ENCODE data around the gene FRYL.

Gene FRYL

GRCh38 chr4:48570646-48571220 is 209.3 kb downstream of the FRYL start:
- TF ChIP-seq CTCF (IDR thresholded peaks at IDR 0.05; ENCODE audit: low read depth, low read length) = no peak
- peaks cover 66% of the 10 kb centered on the region for H3K36me3 ChIP-seq
- H3K27me3 ChIP-seq (ENCODE audit: insufficient read depth, low read depth, severe bottlenecking) = no peaks in the 10 kb centered on the region
- no peak overlapping the region for H3K4me3 ChIP-seq (ENCODE audit: low read depth, low read length)
- H3K9me3 ChIP-seq (ENCODE audit: severe bottlenecking) = no peaks in the 10 kb centered on the region
- DNase-seq = no peak
- no peak overlapping the region for H3K27ac ChIP-seq

- H3K27ac ChIP-seq = no peak overlapping the region
- H3K36me3 ChIP-seq = peaks cover 57% of the 10 kb centered on the region
- no peak overlapping the region for H3K4me3 ChIP-seq (ENCODE audit: low read depth, low read length)
- no peaks in the 10 kb centered on the region for H3K27me3 ChIP-seq (ENCODE audit: insufficient read depth, low read depth, severe bottlenecking)
- no peak for DNase-seq
- TF ChIP-seq CTCF (IDR thresholded peaks at IDR 0.05; ENCODE audit: low read depth, low read length) = no peak
- no peaks in the 10 kb centered on the region for H3K9me3 ChIP-seq (ENCODE audit: severe bottlenecking)
These were observed 214.1 kb downstream of the FRYL start for GRCh38 chr4:48566034-48566384.

- H3K27me3 ChIP-seq (ENCODE audit: insufficient read depth, low read depth, severe bottlenecking) = no peaks in the 10 kb centered on the region
- no peak overlapping the region for H3K27ac ChIP-seq
- no peak for TF ChIP-seq CTCF (IDR thresholded peaks at IDR 0.05; ENCODE audit: low read depth, low read length)
- no peaks in the 10 kb centered on the region for H3K9me3 ChIP-seq (ENCODE audit: severe bottlenecking)
- H3K36me3 ChIP-seq = peaks cover 54% of the 10 kb centered on the region
- DNase-seq = no peak
- H3K4me3 ChIP-seq (ENCODE audit: low read depth, low read length) = no peak overlapping the region
These were observed 214.6 kb downstream of the FRYL start for GRCh38 chr4:48565362-48566033.

- Histone ChIP-seq H3K27ac (no peak overlapping the region), H3K36me3 (peaks cover 49% of the 10 kb centered on the region), H3K27me3 (ENCODE audit: insufficient read depth, low read depth, severe bottlenecking) (no peaks in the 10 kb centered on the region), H3K9me3 (ENCODE audit: severe bottlenecking) (no peaks in the 10 kb centered on the region), H3K4me3 (ENCODE audit: low read depth, low read length) (no peak overlapping the region)
- DNase-seq = no peak
- TF ChIP-seq CTCF (IDR thresholded peaks at IDR 0.05; ENCODE audit: low read depth, low read length) = no peak
These were observed 215.9 kb downstream of the FRYL start for GRCh38 chr4:48564151-48564550.

GRCh38 chr4:48558819-48559218 is 221.3 kb downstream of the FRYL start:
- Histone ChIP-seq H3K4me3 (ENCODE audit: low read depth, low read length) (no peak overlapping the region), H3K36me3 (peaks cover 80% of the 10 kb centered on the region), H3K27ac (no peak overlapping the region), H3K9me3 (ENCODE audit: severe bottlenecking) (peaks cover 3% of the 10 kb centered on the region), H3K27me3 (ENCODE audit: insufficient read depth, low read depth, severe bottlenecking) (no peaks in the 10 kb centered on the region)
- no peak for TF ChIP-seq CTCF (IDR thresholded peaks at IDR 0.05; ENCODE audit: low read depth, low read length)
- DNase-seq = no peak

- no peaks in the 10 kb centered on the region for H3K27me3 ChIP-seq (ENCODE audit: insufficient read depth, low read depth, severe bottlenecking)
- peaks cover 3% of the 10 kb centered on the region for H3K9me3 ChIP-seq (ENCODE audit: severe bottlenecking)
- no peak overlapping the region for H3K27ac ChIP-seq
- H3K36me3 ChIP-seq = peaks cover 72% of the 10 kb centered on the region
- no peak overlapping the region for H3K4me3 ChIP-seq (ENCODE audit: low read depth, low read length)
- no peak for DNase-seq
- TF ChIP-seq CTCF (IDR thresholded peaks at IDR 0.05; ENCODE audit: low read depth, low read length) = no peak
These were observed 222.1 kb downstream of the FRYL start for GRCh38 chr4:48558026-48558425.

Data from WERI-Rb-1 (cell line).